Panc1 (cell line): ENCODE data around the gene KMT5B. TPM values are rescaled to one million over a fixed set of nuclear protein-coding genes. Genes with fewer than 3 reads are reported as not detected.

Experiments
- ATAC-seq: fragments of 200-7000 bp; cut with Tn5 transposase; 2 replicates; pipeline ENCODE4 v1.9.1; 2020; ENCODE audit warnings: mild to moderate bottlenecking, moderate library complexity
- BruUV-seq: library from RNA; stranded (reverse); fragments of 400-500 nt; replicated peaks from 2 replicates; lab custom pipeline; 2021; lab: Mats Ljungman, UMichigan
- CTCF ChIA-PET: fragments of 300-600 bp; sonication (Branson Sonifier 250); formaldehyde crosslinking; loops from one replicate; lab custom pipeline; 2022; ENCODE audit warnings: antibody characterized with exemption; lab: Charles Lee
- POLR2A ChIA-PET: fragments of 300-600 bp; sonication (Branson Sonifier 250); formaldehyde crosslinking; loops from one replicate; lab custom pipeline; 2022; ENCODE audit warnings: antibody characterized with exemption; lab: Charles Lee
- DNase-seq: peaks from one replicate; pipeline ENCODE4 v3.0.0-alpha.2; 2010; ENCODE audit warnings: low read depth, low spot score
- H3K27ac ChIP-seq: 2 replicates; pipeline ENCODE4 v1.5.1; 2011; ENCODE audit warnings: mild to moderate bottlenecking, low read length, inconsistent platforms
- H3K27me3 ChIP-seq: fragments of 200-500 bp; sonication (Bioruptor generic); 2 replicates; pipeline ENCODE4 v1.6.0; 2014; ENCODE audit warnings: low read length, inconsistent platforms; ENCODE audit not compliant: control insufficient read depth, insufficient read depth
- H3K36me3 ChIP-seq: fragments of 200-500 bp; sonication (Bioruptor generic); 2 replicates; pipeline ENCODE4 v1.5.1; 2014; ENCODE audit warnings: inconsistent platforms, mild to moderate bottlenecking, low read length, moderate library complexity; ENCODE audit not compliant: control insufficient read depth, insufficient read depth
- H3K4me1 ChIP-seq: 2 replicates; pipeline ENCODE4 v1.5.1; 2011; ENCODE audit warnings: inconsistent platforms, mild to moderate bottlenecking, low read length, moderate library complexity; ENCODE audit not compliant: control insufficient read depth, insufficient read depth
- H3K4me3 ChIP-seq, 2 experiments: 2 replicates each; pipeline ENCODE4 v1.5.1; 2011 to 2012; ENCODE audit warnings: low read depth in 2 of 2, low read length in 2 of 2, mild to moderate bottlenecking in 2 of 2, inconsistent platforms in 1 of 2, moderate library complexity in 1 of 2
- H3K9me3 ChIP-seq: fragments of 200-500 bp; sonication (Bioruptor generic); 2 replicates; pipeline ENCODE4 v1.5.1; 2014; ENCODE audit warnings: low read depth, mild to moderate bottlenecking, inconsistent platforms, low read length, moderate library complexity; ENCODE audit not compliant: control insufficient read depth, insufficient read depth
- POLR2AphosphoS5 ChIP-seq: IDR thresholded peaks from 2 replicates; pipeline ENCODE4 v1.6.1; 2012; ENCODE audit warnings: mild to moderate bottlenecking, low read depth, low read length, moderate library complexity
- REST ChIP-seq, 2 experiments: IDR thresholded peaks; 2 replicates each; pipeline ENCODE4 v1.6.1; 2011 to 2012; ENCODE audit warnings: low read depth in 2 of 2, control low read depth in 1 of 2, low read length in 1 of 2, mild to moderate bottlenecking in 1 of 2, moderate library complexity in 1 of 2; ENCODE audit not compliant: insufficient read depth in 1 of 2
- SIN3A ChIP-seq: IDR thresholded peaks from 2 replicates; pipeline ENCODE4 v1.6.1; 2012; ENCODE audit warnings: low read depth, mild to moderate bottlenecking, low read length, moderate library complexity, borderline replicate concordance; ENCODE audit not compliant: insufficient read depth
- TCF7L2 ChIP-seq: IDR thresholded peaks from 2 replicates; pipeline ENCODE4 v1.6.1; 2011; ENCODE audit warnings: mild to moderate bottlenecking, low read depth, low read length, inconsistent platforms
- in situ Hi-C: cut with HindIII; loops from 2 replicates; pipeline ENCODE4 v1.10.0; 2016; ENCODE audit warnings: low sequenced_read_pairs, low pct_unique_long_range_greater_than_20kb
- intact Hi-C: fragments of 100-400 bp; cut with micrococcal nuclease; formaldehyde crosslinking; loops from one replicate; pipeline ENCODE4 v1.10.0; 2022; ENCODE audit not compliant: unreplicated experiment
- total RNA-seq: library from RNA; stranded (reverse); gene quantifications from one replicate; pipeline ENCODE4 v1.2.1, GENCODE V29; 2021; ENCODE audit not compliant: unreplicated experiment
- TF ChIP-seq, protein P1 (sequence below): fragments of 450-650 bp; IDR thresholded peaks from 2 replicates; pipeline ENCODE4 v1.5.1; 2017; ENCODE audit warnings: mild to moderate bottlenecking

The KMT5B gene
- total RNA-seq, 1 experiment from 2014 or later, result 48.6 TPM

- H3K27me3 ChIP-seq, result no peaks in the 10 kb centered on the region
- H3K9me3 ChIP-seq, result no peaks in the 10 kb centered on the region
- ChIA-PET POLR2A (interaction anchor here (0.5 kb wide), 1 partner anchor 718 kb away, joined by 5 read pairs; no protein-coding TSS in a partner anchor), CTCF (no interaction called here)
- no TSS peak for BruUV-seq
- no peak overlapping the region for H3K4me3 ChIP-seq
- peaks cover 42% of the 10 kb centered on the region for H3K4me1 ChIP-seq
- intact Hi-C loops, result no loop called here
- TF ChIP-seq POLR2AphosphoS5 (no peak), TCF7L2 (no peak), SIN3A (no peak), REST (IDR thresholded peaks at IDR 0.05; ENCODE audit: insufficient read depth in 1 of 2, low read depth in 2 of 2, low read length in 1 of 2) (no peak)
- TF ChIP-seq, protein P1, sequence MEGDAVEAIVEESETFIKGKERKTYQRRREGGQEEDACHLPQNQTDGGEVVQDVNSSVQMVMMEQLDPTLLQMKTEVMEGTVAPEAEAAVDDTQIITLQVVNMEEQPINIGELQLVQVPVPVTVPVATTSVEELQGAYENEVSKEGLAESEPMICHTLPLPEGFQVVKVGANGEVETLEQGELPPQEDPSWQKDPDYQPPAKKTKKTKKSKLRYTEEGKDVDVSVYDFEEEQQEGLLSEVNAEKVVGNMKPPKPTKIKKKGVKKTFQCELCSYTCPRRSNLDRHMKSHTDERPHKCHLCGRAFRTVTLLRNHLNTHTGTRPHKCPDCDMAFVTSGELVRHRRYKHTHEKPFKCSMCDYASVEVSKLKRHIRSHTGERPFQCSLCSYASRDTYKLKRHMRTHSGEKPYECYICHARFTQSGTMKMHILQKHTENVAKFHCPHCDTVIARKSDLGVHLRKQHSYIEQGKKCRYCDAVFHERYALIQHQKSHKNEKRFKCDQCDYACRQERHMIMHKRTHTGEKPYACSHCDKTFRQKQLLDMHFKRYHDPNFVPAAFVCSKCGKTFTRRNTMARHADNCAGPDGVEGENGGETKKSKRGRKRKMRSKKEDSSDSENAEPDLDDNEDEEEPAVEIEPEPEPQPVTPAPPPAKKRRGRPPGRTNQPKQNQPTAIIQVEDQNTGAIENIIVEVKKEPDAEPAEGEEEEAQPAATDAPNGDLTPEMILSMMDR, result no peak
- H3K27ac ChIP-seq, result peak overlapping the region; percentile 48
- in situ Hi-C loops, result no loop called here
- no peaks in the 10 kb centered on the region for H3K36me3 ChIP-seq
- ATAC-seq (no peak), DNase-seq (no peak)
These were observed 70.4 kb downstream of the KMT5B start for GRCh38 chr11:68142441-68143309.

DNA sequence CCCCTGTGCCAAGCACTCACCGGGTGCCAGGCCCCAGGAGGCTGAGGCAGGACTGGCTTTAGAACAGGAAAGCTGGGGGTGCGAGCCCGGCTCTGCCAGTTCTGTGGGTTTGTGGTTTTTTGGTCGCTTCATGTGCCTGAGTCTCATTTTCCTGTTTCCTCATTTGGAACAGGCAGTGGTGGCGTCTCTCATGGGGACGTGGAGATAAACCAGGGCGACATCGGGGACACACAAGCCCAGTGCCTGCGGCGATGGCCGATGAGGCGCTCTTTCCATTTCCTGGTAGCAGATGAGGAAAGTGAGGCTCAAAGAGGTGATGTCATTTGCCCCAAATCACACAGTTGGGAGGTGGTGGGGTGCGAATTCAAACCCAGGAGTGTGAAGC is 71.1 kb downstream of the KMT5B start:
- peaks cover 38% of the 10 kb centered on the region for H3K4me1 ChIP-seq
- no peaks in the 10 kb centered on the region for H3K36me3 ChIP-seq
- H3K9me3 ChIP-seq, result no peaks in the 10 kb centered on the region
- ATAC-seq, result no peak
- H3K27ac ChIP-seq, result peak overlapping the region; percentile 37
- no peak overlapping the region for H3K4me3 ChIP-seq
- BruUV-seq, result no TSS peak
- no peaks in the 10 kb centered on the region for H3K27me3 ChIP-seq
- ChIA-PET CTCF (no interaction called here), POLR2A (no interaction called here)
- in situ Hi-C loops (no loop called here), intact Hi-C loops (no loop called here)
- DNase-seq, result no peak
- TF ChIP-seq, protein P1, result no peak
- TF ChIP-seq REST (IDR thresholded peaks at IDR 0.05; ENCODE audit: insufficient read depth in 1 of 2, low read depth in 2 of 2, low read length in 1 of 2) (no peak), TCF7L2 (no peak), POLR2AphosphoS5 (no peak), SIN3A (no peak)
